GM19035 (cell line): ENCODE measurements around the gene SPDYE17.
"Not testable (repeated sequence)": the region's sequence is repeated elsewhere in the genome, so short reads cannot be mapped to it uniquely, and the experiment has no call there.

ENCODE experiments used
- ATAC-seq: cut with Tn5 transposase; IDR thresholded peaks from one replicate; pipeline ENCODE4 v1.9.1; 2021; ENCODE audit not compliant: unreplicated experiment

The SPDYE17 gene

GRCh38 chr7:76974793-76975579, 57.2 kb downstream of the SPDYE17 start:
- ATAC-seq: not testable (repeated sequence)

- not testable (repeated sequence) for ATAC-seq
Measured at GRCh38 chr7:76974336-76974735, 57.8 kb downstream of the SPDYE17 start.

- ATAC-seq: not testable (repeated sequence)
Measured at GRCh38 chr7:76972391-76972790, 59.8 kb downstream of the SPDYE17 start.
